MM.1S (cell line): Measurements from ENCODE around the gene GRAMD1B.

Experiments used
- DNase-seq: peaks from one replicate; pipeline ENCODE4 v3.0.0-alpha.2; 2015
- H2AFZ ChIP-seq: fragments of 300-600 bp; sonication (generic); 2 replicates; pipeline ENCODE4 v1.6.0; 2016; ENCODE audit warnings: antibody characterized with exemption, low read length
- H3F3A ChIP-seq: fragments of 300-600 bp; sonication (generic); 2 replicates; pipeline ENCODE4 v1.6.1; 2016; ENCODE audit warnings: mild to moderate bottlenecking, antibody characterized with exemption, low read length, moderate library complexity, mixed read lengths; ENCODE audit not compliant: insufficient read depth
- H3K27ac ChIP-seq: fragments of 300-600 bp; sonication (generic); 2 replicates; pipeline ENCODE4 v1.5.1; 2016; ENCODE audit warnings: mild to moderate bottlenecking, low read length
- H3K27me3 ChIP-seq: fragments of 300-600 bp; sonication (generic); replicated peaks from 2 replicates; pipeline ENCODE4 v1.6.0; 2016; ENCODE audit warnings: low read length; ENCODE audit not compliant: insufficient read depth
- H3K36me3 ChIP-seq: fragments of 300-600 bp; sonication (generic); replicated peaks from 2 replicates; pipeline ENCODE4 v1.6.1; 2016; ENCODE audit warnings: mild to moderate bottlenecking, low read length, mixed read lengths; ENCODE audit not compliant: insufficient read depth
- H3K4me1 ChIP-seq: fragments of 300-600 bp; sonication (generic); 2 replicates; pipeline ENCODE4 v1.6.1; 2016; ENCODE audit warnings: low read length, mixed read lengths
- H3K4me2 ChIP-seq: fragments of 300-600 bp; sonication (generic); 2 replicates; pipeline ENCODE4 v1.6.0; 2016; ENCODE audit warnings: low read depth, low read length
- H3K4me3 ChIP-seq: fragments of 300-600 bp; sonication (generic); 2 replicates; pipeline ENCODE4 v1.5.1; 2016; ENCODE audit warnings: low read length, mixed read lengths
- H3K79me2 ChIP-seq: fragments of 300-600 bp; sonication (generic); 2 replicates; pipeline ENCODE4 v1.6.1; 2016; ENCODE audit warnings: mixed run types, low read length, mixed read lengths
- H3K9ac ChIP-seq: fragments of 300-600 bp; sonication (generic); 2 replicates; pipeline ENCODE4 v1.6.1; 2016; ENCODE audit warnings: low read length, mixed read lengths
- H3K9me2 ChIP-seq: fragments of 300-600 bp; sonication (generic); replicated peaks from 2 replicates; pipeline ENCODE4 v1.6.1; 2016; ENCODE audit warnings: mild to moderate bottlenecking, low read length, mixed read lengths; ENCODE audit not compliant: insufficient read depth
- H3K9me3 ChIP-seq: fragments of 300-600 bp; sonication (generic); replicated peaks from 2 replicates; pipeline ENCODE4 v1.6.1; 2016; ENCODE audit warnings: mild to moderate bottlenecking, low read length, mixed read lengths; ENCODE audit not compliant: insufficient read depth
- H4K20me1 ChIP-seq: fragments of 300-600 bp; sonication (generic); 2 replicates; pipeline ENCODE4 v1.6.1; 2016; ENCODE audit warnings: mild to moderate bottlenecking, low read length, moderate library complexity, mixed read lengths; ENCODE audit not compliant: insufficient read depth
- CTCF ChIP-seq: fragments of 300-600 bp; sonication (generic); IDR thresholded peaks from 2 replicates; pipeline ENCODE4 v1.5.1; 2016; ENCODE audit warnings: antibody characterized with exemption, low read length, mixed read lengths
- EZH2 ChIP-seq: fragments of 300-600 bp; sonication (generic); optimal IDR thresholded peaks from 2 replicates; pipeline ENCODE3; 2017; ENCODE audit warnings: low read depth, mild to moderate bottlenecking, antibody characterized with exemption, low read length, mixed read lengths
- EZH2phosphoT487 ChIP-seq: fragments of 300-600 bp; sonication (generic); IDR thresholded peaks from 2 replicates; pipeline ENCODE4 v1.6.1; 2018; ENCODE audit warnings: antibody characterized with exemption, low read length

Gene GRAMD1B

GRCh38 chr11:123482218-123482617 is 52.1 kb downstream of the GRAMD1B start:
- no peaks in the 10 kb centered on the region for H3K9me3 ChIP-seq
- no peak for TF ChIP-seq EZH2
- no peak for TF ChIP-seq CTCF
- no peak for TF ChIP-seq EZH2phosphoT487
- no peaks in the 10 kb centered on the region for H4K20me1 ChIP-seq
- DNase-seq, result no peak
- no peak overlapping the region for H3K4me2 ChIP-seq
- H3K36me3 ChIP-seq, result no peaks in the 10 kb centered on the region
- H3K4me3 ChIP-seq, result no peak overlapping the region
- H3K27ac ChIP-seq, result no peak overlapping the region
- no peak overlapping the region for H2AFZ ChIP-seq
- H3K4me1 ChIP-seq, result peaks cover 5% of the 10 kb centered on the region
- H3K79me2 ChIP-seq, result no peaks in the 10 kb centered on the region
- no peaks in the 10 kb centered on the region for H3K9me2 ChIP-seq
- peaks cover 14% of the 10 kb centered on the region for H3F3A ChIP-seq
- H3K27me3 ChIP-seq, result no peaks in the 10 kb centered on the region
- no peak overlapping the region for H3K9ac ChIP-seq

GRCh38 chr11:123483058-123483457 is 53.0 kb downstream of the GRAMD1B start:
- H3K4me3 ChIP-seq, result no peak overlapping the region
- no peaks in the 10 kb centered on the region for H3K36me3 ChIP-seq
- no peaks in the 10 kb centered on the region for H3K79me2 ChIP-seq
- H3K27me3 ChIP-seq, result no peaks in the 10 kb centered on the region
- peaks cover 5% of the 10 kb centered on the region for H3K4me1 ChIP-seq
- TF ChIP-seq EZH2 (no peak), CTCF (no peak), EZH2phosphoT487 (no peak)
- DNase-seq, result no peak
- no peaks in the 10 kb centered on the region for H4K20me1 ChIP-seq
- H3K4me2 ChIP-seq, result no peak overlapping the region
- H3K9me2 ChIP-seq, result no peaks in the 10 kb centered on the region
- H2AFZ ChIP-seq, result no peak overlapping the region
- H3K27ac ChIP-seq, result no peak overlapping the region
- H3K9ac ChIP-seq, result no peak overlapping the region
- no peaks in the 10 kb centered on the region for H3K9me3 ChIP-seq
- H3F3A ChIP-seq, result peaks cover 14% of the 10 kb centered on the region

DNA sequence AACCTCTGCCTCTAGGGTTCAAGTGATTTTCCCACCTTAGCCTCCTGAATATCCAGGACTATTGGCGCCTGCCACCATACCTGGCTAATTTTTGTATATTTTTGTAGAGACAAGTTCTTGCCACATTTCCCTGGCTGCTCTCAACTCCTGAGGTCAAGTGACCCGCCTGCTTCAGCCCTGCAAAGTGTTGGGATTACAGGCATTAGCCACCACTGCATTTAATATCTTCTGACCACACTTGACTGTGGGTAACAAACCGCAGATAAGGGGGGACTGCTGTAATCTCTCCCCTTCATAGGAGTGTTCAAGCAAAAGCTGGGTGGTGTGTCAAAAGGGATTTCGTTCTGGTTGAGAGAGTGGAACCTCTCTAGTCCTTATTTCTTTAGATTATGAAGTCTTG is 53.4 kb downstream of the GRAMD1B start:
- no peak overlapping the region for H3K4me2 ChIP-seq
- DNase-seq, result no peak

More for the DNA sequence above, 53.4 kb downstream of the GRAMD1B start:
- no peaks in the 10 kb centered on the region for H4K20me1 ChIP-seq
- H3K9me2 ChIP-seq, result no peaks in the 10 kb centered on the region
- no peak overlapping the region for H3K4me3 ChIP-seq
- no peak overlapping the region for H3K27ac ChIP-seq
- no peaks in the 10 kb centered on the region for H3K9me3 ChIP-seq
- H3K9ac ChIP-seq, result no peak overlapping the region
- H3K79me2 ChIP-seq, result no peaks in the 10 kb centered on the region
- no peaks in the 10 kb centered on the region for H3K27me3 ChIP-seq
- H2AFZ ChIP-seq, result no peak overlapping the region
- TF ChIP-seq EZH2, result no peak
- TF ChIP-seq EZH2phosphoT487, result no peak
- TF ChIP-seq CTCF, result no peak
- H3K36me3 ChIP-seq, result no peaks in the 10 kb centered on the region
- peaks cover 5% of the 10 kb centered on the region for H3K4me1 ChIP-seq
- H3F3A ChIP-seq, result peaks cover 14% of the 10 kb centered on the region
